ENCODE results near the gene PTEN.
"Not testable (repeated sequence)": the region's sequence is repeated elsewhere in the genome, so short reads cannot be mapped to it uniquely, and the experiment has no call there.

Gene PTEN

DNA sequence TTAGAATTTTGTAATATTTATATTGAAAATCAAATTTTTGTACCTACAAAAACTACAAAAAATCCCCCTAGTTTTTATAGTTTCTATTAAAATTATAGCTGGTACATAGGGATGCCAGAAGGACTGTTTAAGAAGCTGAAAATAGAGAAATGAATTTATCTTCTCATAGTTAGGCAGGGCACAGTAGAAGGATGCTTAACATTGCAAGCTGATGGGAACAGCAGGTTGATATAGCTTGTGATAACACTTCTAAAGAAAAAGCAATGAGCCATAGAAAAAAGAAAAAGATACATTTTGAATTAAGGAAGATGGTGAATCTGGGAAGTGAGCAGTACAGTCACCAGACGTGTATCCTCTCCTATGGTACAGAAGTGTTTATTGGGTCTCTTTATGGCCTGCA, 32.0 kb downstream of the PTEN start:
- Histone ChIP-seq H3K27ac (ENCODE audit: low read length) (no peak overlapping the region), H3K9ac (ENCODE audit: low read length in 2 of 2) (no peak overlapping the region), H3K4me3 (ENCODE audit: low read length in 2 of 2) (no peak overlapping the region), H3K27me3 (ENCODE audit: control insufficient read depth in 1 of 2, insufficient read depth in 2 of 2, low read length in 2 of 2) (no peaks in the 10 kb centered on the region), H3K36me3 (ENCODE audit: control insufficient read depth in 2 of 2, insufficient read depth in 2 of 2, low read length in 2 of 2) (no peaks in the 10 kb centered on the region), H3K9me3 (ENCODE audit: control insufficient read depth in 2 of 2, low read length in 2 of 2) (no peaks in the 10 kb centered on the region), H3K4me1 (ENCODE audit: control insufficient read depth, insufficient read depth, low read length) (no peaks in the 10 kb centered on the region)

DNA sequence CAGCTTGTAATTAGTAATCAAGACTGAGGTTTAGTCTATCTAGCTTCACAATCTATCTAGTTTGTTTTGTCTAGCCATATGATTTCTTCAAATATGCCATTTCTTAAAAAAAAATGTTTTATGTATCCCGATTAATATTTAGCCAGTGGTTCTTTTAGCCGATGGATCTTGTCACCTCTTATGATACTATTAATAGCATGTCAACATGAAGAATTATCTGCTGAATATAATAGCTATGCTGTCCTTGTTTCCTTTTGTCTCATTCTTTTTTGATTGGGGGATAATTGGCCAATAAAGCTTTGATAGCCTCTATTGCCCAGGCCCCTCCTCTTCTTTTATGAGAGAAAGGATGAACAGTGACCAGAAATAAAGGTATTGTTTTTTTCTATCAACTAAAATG, 32.8 kb downstream of the PTEN start:
- Histone ChIP-seq H3K27ac (ENCODE audit: low read length) (no peak overlapping the region), H3K4me3 (ENCODE audit: low read length in 2 of 2) (no peak overlapping the region), H3K9ac (ENCODE audit: low read length in 2 of 2) (no peak overlapping the region), H3K4me1 (ENCODE audit: control insufficient read depth, insufficient read depth, low read length) (no peaks in the 10 kb centered on the region), H3K27me3 (ENCODE audit: control insufficient read depth in 1 of 2, insufficient read depth in 2 of 2, low read length in 2 of 2) (no peaks in the 10 kb centered on the region), H3K9me3 (ENCODE audit: control insufficient read depth in 2 of 2, low read length in 2 of 2) (no peaks in the 10 kb centered on the region), H3K36me3 (ENCODE audit: control insufficient read depth in 2 of 2, insufficient read depth in 2 of 2, low read length in 2 of 2) (no peaks in the 10 kb centered on the region)

DNA sequence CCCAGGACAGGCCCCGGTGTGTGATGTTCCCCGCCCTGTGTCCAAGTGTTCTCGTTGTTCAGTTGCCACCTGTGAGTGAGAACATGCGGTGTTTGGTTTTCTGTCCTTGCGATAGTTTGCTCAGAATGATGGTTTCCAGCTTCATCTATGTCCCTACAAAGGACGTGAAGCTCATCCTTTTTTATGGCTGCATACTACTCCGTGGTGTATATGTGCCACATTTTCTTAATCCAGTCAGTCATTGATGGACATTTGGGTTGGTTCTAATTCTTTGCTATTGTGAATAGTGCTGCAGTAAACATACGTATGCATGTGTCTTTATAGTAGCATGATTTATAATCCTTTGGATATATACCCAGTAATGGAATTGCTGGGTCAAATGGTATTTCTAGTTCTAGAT, 34.5 kb downstream of the PTEN start:
- not testable (repeated sequence) for H3K36me3 ChIP-seq (ENCODE audit: control insufficient read depth in 2 of 2, insufficient read depth in 2 of 2, low read length in 2 of 2); H3K9me3 ChIP-seq (ENCODE audit: control insufficient read depth in 2 of 2, low read length in 2 of 2); H3K27ac ChIP-seq (ENCODE audit: low read length); H3K9ac ChIP-seq (ENCODE audit: low read length in 2 of 2); H3K4me1 ChIP-seq (ENCODE audit: control insufficient read depth, insufficient read depth, low read length); H3K4me3 ChIP-seq (ENCODE audit: low read length in 2 of 2); H3K27me3 ChIP-seq (ENCODE audit: control insufficient read depth in 1 of 2, insufficient read depth in 2 of 2, low read length in 2 of 2)

DNA sequence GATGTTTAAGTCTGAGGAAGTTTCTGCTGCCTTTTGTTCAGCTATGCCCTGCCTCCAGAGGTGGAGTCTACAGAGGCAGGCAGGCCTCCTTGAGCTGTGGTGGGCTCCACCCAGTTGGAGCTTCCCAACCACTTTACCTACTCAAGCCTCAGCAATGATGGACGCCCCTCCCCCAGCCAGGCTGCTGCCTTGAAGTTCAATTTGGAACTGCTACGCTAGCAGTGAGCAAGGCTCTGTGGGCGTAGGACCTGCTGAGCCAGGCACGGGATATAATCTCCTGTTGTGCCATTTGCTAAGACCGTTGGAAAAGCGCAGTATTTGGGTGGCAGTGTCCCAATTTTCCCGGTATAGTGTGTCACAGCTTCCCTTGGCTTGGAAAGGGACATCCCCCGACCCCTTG, 40.0 kb downstream of the PTEN start:
- not testable (repeated sequence) for H3K9me3 ChIP-seq (ENCODE audit: control insufficient read depth in 2 of 2, low read length in 2 of 2); H3K4me3 ChIP-seq (ENCODE audit: low read length in 2 of 2); H3K27me3 ChIP-seq (ENCODE audit: control insufficient read depth in 1 of 2, insufficient read depth in 2 of 2, low read length in 2 of 2); H3K27ac ChIP-seq (ENCODE audit: low read length); H3K9ac ChIP-seq (ENCODE audit: low read length in 2 of 2); H3K36me3 ChIP-seq (ENCODE audit: control insufficient read depth in 2 of 2, insufficient read depth in 2 of 2, low read length in 2 of 2); H3K4me1 ChIP-seq (ENCODE audit: control insufficient read depth, insufficient read depth, low read length)

DNA sequence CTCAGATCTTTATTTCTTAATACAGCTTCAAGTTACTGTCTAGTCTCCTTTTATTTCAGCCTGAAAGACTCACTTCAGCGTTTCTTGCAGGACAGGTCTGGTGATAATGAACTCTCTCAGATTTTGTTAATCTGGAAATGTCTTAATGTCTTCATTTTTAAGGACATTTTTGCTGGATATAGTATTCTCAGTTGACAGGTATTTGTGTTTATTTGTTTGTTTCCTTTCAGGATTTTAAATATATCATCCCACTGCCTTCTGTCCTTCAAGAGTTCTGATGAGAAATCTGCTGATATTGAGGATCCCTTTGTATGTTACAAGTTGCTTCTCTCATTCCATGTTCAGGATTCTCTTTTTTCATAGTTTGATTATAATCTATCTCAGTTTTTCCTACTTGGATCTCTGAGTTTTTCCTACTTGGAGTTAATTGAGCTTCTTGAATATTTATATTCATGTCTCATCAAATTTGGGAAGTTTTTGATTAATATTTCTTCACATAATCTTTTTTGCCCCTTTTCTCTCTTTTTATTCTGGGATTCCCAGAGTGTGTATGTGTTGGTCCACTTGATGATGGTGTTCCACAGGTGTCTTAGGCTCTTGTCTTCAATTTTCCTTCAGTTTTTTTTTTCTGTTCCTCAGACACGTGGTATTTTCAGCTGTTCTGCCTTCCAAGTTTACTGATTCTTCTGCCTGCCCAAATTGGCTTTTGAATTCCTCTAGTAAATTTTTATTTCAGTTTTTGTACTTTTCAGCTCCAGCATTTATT, 49.9 kb downstream of the PTEN start:
- H3K4me3 ChIP-seq (ENCODE audit: low read length in 2 of 2) = no peak overlapping the region
- no peaks in the 10 kb centered on the region for H3K27me3 ChIP-seq (ENCODE audit: control insufficient read depth in 1 of 2, insufficient read depth in 2 of 2, low read length in 2 of 2)
- no peak overlapping the region for H3K9ac ChIP-seq (ENCODE audit: low read length in 2 of 2)
- H3K27ac ChIP-seq (ENCODE audit: low read length) = no peak overlapping the region
- H3K9me3 ChIP-seq (ENCODE audit: control insufficient read depth in 2 of 2, low read length in 2 of 2) = peaks cover 0 to 3% of the 10 kb centered on the region in 2 donors
- H3K36me3 ChIP-seq (ENCODE audit: control insufficient read depth in 2 of 2, insufficient read depth in 2 of 2, low read length in 2 of 2) = peaks cover 0 to 4% of the 10 kb centered on the region in 2 donors
- H3K4me1 ChIP-seq (ENCODE audit: control insufficient read depth, insufficient read depth, low read length) = no peaks in the 10 kb centered on the region

DNA sequence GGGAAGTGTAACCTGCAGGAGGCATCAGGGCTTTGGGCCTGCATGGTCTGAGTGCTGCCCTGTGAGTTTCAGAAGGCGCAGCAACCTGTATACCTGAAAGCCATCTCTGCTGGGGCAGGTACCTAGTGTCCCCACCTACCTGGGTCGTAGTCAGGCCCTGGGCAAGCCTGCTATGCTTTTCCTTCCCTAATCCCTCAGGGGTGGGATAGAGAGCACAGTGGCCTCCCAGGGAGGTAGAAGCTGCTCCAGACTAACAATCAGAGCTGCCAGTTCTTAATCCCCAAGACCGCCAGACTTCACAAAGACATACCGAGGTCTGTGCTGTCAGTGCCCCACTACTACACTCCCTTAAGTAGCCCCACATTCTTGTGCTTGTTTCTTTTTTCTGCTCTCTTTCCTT, 52.0 kb downstream of the PTEN start:
- Histone ChIP-seq H3K4me3 (ENCODE audit: low read length in 2 of 2) (no peak overlapping the region), H3K27me3 (ENCODE audit: control insufficient read depth in 1 of 2, insufficient read depth in 2 of 2, low read length in 2 of 2) (no peaks in the 10 kb centered on the region), H3K36me3 (ENCODE audit: control insufficient read depth in 2 of 2, insufficient read depth in 2 of 2, low read length in 2 of 2) (peaks cover 0 to 4% of the 10 kb centered on the region in 2 donors), H3K9me3 (ENCODE audit: control insufficient read depth in 2 of 2, low read length in 2 of 2) (peaks cover 0 to 3% of the 10 kb centered on the region in 2 donors), H3K9ac (ENCODE audit: low read length in 2 of 2) (no peak overlapping the region), H3K27ac (ENCODE audit: low read length) (no peak overlapping the region), H3K4me1 (ENCODE audit: control insufficient read depth, insufficient read depth, low read length) (no peaks in the 10 kb centered on the region)

DNA sequence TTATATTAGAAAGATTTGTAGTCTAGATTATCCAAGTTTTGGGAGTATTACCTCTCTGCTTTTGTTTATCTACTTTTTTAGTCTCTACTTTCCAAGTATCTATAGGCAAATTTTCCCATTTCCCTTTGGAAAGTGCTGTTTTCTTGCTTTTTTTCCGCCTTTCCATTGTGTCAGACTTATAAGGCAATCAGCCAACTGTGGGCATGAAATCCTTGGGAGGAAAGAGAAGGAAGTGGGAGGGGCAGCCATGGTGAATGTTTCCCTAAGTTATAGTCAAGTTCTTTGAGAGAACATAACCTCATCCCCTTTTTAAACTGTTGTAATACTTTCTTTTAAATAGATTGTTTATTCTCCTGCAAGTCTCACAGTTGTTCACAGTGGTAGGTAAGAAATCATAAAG, 52.6 kb downstream of the PTEN start:
- H3K9ac ChIP-seq (ENCODE audit: low read length in 2 of 2) = no peak overlapping the region
- peaks cover 0 to 3% of the 10 kb centered on the region in 2 donors for H3K9me3 ChIP-seq (ENCODE audit: control insufficient read depth in 2 of 2, low read length in 2 of 2)
- peaks cover 0 to 4% of the 10 kb centered on the region in 2 donors for H3K36me3 ChIP-seq (ENCODE audit: control insufficient read depth in 2 of 2, insufficient read depth in 2 of 2, low read length in 2 of 2)
- no peak overlapping the region for H3K4me3 ChIP-seq (ENCODE audit: low read length in 2 of 2)
- H3K27me3 ChIP-seq (ENCODE audit: control insufficient read depth in 1 of 2, insufficient read depth in 2 of 2, low read length in 2 of 2) = no peaks in the 10 kb centered on the region
- no peak overlapping the region for H3K27ac ChIP-seq (ENCODE audit: low read length)
- no peaks in the 10 kb centered on the region for H3K4me1 ChIP-seq (ENCODE audit: control insufficient read depth, insufficient read depth, low read length)

DNA sequence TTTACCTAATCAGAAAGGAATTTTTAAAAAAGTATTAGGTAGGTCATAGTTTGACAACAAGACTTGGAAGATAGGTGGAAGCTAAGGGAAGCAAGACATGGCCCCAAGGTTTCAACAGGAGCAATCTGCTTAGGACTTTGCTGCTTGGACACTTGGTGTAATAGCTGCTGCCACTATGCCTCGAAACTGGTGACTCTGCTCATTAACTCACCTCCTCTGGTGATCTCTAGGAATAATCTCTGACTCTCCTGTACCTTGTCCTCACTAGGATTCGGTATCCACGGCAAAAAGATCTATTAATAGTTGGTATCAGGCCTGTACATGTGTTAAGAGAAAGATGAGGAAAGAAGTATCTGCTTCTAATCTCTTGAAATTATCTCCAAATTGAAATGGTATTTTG, 53.1 kb downstream of the PTEN start:
- H3K36me3 ChIP-seq (ENCODE audit: control insufficient read depth in 2 of 2, insufficient read depth in 2 of 2, low read length in 2 of 2) = peaks cover 0 to 4% of the 10 kb centered on the region in 2 donors
- H3K27ac ChIP-seq (ENCODE audit: low read length) = no peak overlapping the region
- H3K4me1 ChIP-seq (ENCODE audit: control insufficient read depth, insufficient read depth, low read length) = no peaks in the 10 kb centered on the region
- H3K27me3 ChIP-seq (ENCODE audit: control insufficient read depth in 1 of 2, insufficient read depth in 2 of 2, low read length in 2 of 2) = no peaks in the 10 kb centered on the region
- H3K4me3 ChIP-seq (ENCODE audit: low read length in 2 of 2) = no peak overlapping the region
- no peak overlapping the region for H3K9ac ChIP-seq (ENCODE audit: low read length in 2 of 2)
- H3K9me3 ChIP-seq (ENCODE audit: control insufficient read depth in 2 of 2, low read length in 2 of 2) = peaks cover 0 to 3% of the 10 kb centered on the region in 2 donors

DNA sequence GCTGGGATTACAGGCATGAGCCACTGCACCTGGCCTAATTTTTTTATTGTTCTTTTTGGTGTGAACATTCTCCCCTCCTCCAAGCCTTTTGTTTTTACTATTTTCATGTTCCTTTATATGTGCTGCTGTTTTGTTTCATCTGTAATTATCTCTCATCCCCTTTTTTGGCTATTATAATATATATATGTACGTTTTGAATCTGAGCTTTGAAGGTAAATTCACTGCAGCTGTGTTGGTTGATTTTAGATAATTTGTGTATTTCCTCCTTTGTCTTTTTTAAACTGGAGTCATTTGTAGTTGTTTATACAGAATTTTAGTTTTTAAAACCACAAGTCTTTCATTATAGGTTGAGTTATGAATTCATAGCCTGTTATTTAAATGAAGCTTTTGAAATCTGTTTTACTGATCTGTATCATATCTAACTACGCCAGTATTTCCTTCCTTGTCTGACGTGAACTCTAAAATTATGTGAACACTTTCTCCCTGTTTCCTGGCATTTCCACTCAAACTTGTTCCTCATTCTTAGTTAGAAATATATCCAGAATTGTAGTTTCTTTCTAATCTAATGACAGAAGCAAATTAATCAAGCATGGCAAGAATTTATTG, 54.9 kb downstream of the PTEN start:
- Histone ChIP-seq H3K9me3 (ENCODE audit: control insufficient read depth in 2 of 2, low read length in 2 of 2) (no peaks in the 10 kb centered on the region), H3K9ac (ENCODE audit: low read length in 2 of 2) (no peak overlapping the region), H3K36me3 (ENCODE audit: control insufficient read depth in 2 of 2, insufficient read depth in 2 of 2, low read length in 2 of 2) (peaks cover 0 to 3% of the 10 kb centered on the region in 2 donors), H3K4me1 (ENCODE audit: control insufficient read depth, insufficient read depth, low read length) (no peaks in the 10 kb centered on the region), H3K27me3 (ENCODE audit: control insufficient read depth in 1 of 2, insufficient read depth in 2 of 2, low read length in 2 of 2) (no peaks in the 10 kb centered on the region), H3K27ac (ENCODE audit: low read length) (no peak overlapping the region), H3K4me3 (ENCODE audit: low read length in 2 of 2) (no peak overlapping the region)

DNA sequence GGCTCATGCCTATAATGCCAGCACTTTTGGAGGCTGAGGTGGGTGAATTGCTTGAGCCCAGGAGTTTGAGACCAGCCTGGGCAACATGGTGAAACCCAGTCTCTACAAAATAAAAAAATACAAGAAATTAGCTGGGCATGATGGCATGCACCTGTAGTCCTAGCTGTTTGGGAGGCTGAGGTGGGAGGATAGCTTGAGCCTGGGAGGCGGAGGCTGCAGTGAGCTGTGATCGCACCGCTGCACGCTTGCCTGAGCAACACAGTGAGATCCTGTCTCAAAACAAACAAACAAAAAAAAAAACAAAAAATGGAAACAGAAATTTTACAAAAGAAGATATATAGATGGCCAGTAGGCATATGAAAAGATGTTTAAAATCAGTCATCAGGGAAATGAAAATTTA, 57.1 kb downstream of the PTEN start:
- H3K36me3 ChIP-seq (ENCODE audit: control insufficient read depth in 2 of 2, insufficient read depth in 2 of 2, low read length in 2 of 2) = no peaks in the 10 kb centered on the region
- H3K4me3 ChIP-seq (ENCODE audit: low read length in 2 of 2) = no peak overlapping the region
- no peaks in the 10 kb centered on the region for H3K9me3 ChIP-seq (ENCODE audit: control insufficient read depth in 2 of 2, low read length in 2 of 2)
- no peaks in the 10 kb centered on the region for H3K27me3 ChIP-seq (ENCODE audit: control insufficient read depth in 1 of 2, insufficient read depth in 2 of 2, low read length in 2 of 2)
- H3K4me1 ChIP-seq (ENCODE audit: control insufficient read depth, insufficient read depth, low read length) = no peaks in the 10 kb centered on the region
- no peak overlapping the region for H3K27ac ChIP-seq (ENCODE audit: low read length)
- no peak overlapping the region for H3K9ac ChIP-seq (ENCODE audit: low read length in 2 of 2)

DNA sequence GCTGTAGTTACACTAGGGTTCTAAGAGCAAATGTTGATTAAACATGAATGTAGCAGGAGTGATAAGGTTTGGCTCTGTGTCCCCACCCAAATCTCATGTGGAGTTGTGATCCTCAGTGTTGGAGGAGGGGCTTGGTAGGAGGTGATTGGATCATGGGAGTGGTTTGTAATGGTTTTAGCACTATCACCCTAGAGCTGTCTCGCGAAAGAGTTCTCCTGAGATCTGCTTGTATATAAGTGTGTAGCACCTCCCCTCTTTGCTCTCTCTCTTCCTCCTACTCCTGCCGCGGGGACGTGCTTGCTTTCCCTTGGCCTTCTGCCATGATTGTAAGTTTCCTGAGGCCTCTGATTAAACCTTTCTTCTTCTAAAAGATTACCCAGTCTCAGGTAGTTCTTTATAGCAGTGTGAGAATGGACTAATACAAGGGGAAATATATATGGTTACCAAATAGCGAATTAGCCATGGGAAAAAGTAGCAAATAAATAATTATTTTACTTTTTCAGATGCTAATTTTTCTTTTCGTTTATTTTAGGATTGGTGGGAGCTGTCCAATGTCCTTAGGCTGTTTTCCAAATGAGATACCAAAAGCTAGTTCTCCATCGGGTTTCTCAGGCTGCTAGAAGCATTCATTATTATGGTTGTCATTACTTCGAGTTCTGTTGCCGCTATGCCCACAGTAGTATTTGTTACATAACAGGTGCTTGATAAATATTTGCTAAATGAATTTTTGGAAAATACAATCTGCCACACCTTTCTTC, 58.7 kb downstream of the PTEN start:
- Histone ChIP-seq H3K9ac (ENCODE audit: low read length in 2 of 2) (no peak overlapping the region), H3K4me3 (ENCODE audit: low read length in 2 of 2) (no peak overlapping the region), H3K9me3 (ENCODE audit: control insufficient read depth in 2 of 2, low read length in 2 of 2) (no peaks in the 10 kb centered on the region), H3K27me3 (ENCODE audit: control insufficient read depth in 1 of 2, insufficient read depth in 2 of 2, low read length in 2 of 2) (no peaks in the 10 kb centered on the region), H3K27ac (ENCODE audit: low read length) (no peak overlapping the region), H3K4me1 (ENCODE audit: control insufficient read depth, insufficient read depth, low read length) (no peaks in the 10 kb centered on the region), H3K36me3 (ENCODE audit: control insufficient read depth in 2 of 2, insufficient read depth in 2 of 2, low read length in 2 of 2) (no peaks in the 10 kb centered on the region)

Data from stomach smooth muscle (tissue), 2 donors.